ENCODE data around the gene CAMK1D.
"Not testable (repeated sequence)": the region's sequence is repeated elsewhere in the genome, so short reads cannot be mapped to it uniquely, and the experiment has no call there.

Gene CAMK1D

DNA sequence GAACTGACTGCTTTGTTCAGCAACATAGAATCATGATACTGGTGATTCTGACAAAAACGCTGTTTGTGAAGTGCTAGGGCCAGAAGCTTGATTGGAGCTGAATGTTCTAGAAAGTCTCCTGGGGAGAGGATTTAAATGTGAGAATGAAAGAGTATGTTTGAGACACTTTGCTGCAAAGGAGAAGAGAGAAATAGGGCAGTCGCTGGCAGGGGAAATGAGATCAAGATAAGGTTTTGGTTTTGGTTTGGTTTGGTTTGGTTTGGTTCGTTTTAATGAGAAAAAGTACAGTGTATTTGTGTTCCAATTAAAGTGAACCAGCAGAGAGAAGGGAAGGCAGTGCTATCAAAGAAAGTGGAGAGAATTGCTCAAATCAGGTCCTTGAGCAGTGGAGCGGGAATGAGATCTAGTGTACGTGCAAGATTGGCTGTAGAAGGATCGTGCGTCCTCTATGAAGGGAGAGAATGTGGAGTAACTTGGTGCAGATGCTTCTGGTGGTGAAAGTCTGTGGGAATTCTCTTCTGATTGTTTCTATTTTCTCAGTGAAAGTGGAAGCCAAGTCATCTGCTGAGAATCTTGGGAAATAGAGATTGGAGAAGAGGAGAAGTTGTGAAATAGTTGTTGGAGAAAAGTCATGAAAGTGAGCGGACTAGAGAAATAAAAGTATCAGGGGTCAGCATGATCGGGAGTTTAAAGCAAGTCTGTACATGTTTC, 381.6 kb downstream of the CAMK1D start:
- DNase-seq, result no peak

DNA sequence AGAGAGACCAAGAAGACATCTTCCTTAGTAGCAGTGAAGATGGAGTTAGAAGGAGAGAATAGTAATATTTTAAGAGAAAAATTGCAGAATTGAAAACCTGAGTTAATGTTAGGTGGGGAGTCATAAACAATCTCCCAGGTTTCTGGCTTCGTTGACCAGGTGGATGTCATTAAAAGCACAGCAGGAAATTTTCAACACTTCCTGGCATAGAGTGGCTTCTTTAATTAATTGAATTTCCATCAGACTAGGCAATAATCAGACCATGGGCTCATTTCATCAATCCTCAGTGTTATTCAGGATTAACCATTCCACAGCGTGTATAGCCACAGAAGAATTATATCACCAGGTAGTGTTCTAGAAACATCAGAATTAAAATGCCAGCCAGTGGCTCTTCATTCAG, 383.9 kb downstream of the CAMK1D start:
- no peak for DNase-seq

DNA sequence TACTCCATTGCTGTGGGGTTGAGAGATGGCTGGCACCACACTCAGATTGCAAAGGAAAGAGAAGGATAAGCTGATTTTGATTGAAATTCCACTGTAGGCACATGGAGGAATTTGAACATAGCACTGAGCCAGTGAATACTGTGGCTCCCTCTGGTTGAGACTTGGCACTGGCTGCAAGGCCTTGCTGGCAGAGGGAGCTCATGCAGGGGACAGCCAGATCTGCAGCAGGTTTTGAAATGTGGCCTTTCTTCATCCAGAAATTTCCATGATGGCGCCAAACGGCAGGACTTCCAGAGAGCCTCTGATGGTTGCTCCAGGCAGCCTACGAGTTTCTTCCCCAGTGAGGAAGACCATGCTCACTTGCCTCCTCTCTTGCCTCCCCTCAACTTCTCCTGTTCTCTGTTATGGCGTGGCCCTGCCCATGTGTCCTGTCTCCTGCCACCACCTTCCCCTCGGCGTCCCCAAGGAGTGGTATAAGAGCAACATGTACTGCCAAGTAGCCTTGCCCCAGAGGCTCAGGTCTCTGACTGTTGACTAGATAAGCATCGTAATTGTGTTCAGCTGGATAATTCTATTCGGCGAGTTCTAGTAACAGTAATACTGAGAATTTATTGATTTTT, 386.6 kb downstream of the CAMK1D start:
- no peak for DNase-seq

DNA sequence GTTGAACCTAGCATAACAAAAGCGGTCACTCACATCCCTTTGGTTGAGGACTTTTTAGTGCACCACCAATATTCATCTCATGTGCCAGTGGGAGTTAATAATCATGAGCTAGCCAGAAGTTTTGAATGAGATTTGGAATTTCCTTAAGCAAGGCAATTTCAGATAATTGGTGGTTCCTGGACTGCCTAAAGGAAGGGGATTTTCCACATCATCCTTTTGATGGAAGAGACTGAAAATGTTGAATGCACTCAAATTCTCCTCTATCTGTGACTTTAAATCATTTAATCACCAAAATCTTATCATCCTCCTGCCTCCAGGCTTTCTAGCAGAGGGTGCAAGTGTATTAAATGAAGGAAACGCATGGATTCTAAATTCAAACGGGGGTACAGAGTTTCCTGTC, 391.5 kb downstream of the CAMK1D start:
- no peak for DNase-seq

DNA sequence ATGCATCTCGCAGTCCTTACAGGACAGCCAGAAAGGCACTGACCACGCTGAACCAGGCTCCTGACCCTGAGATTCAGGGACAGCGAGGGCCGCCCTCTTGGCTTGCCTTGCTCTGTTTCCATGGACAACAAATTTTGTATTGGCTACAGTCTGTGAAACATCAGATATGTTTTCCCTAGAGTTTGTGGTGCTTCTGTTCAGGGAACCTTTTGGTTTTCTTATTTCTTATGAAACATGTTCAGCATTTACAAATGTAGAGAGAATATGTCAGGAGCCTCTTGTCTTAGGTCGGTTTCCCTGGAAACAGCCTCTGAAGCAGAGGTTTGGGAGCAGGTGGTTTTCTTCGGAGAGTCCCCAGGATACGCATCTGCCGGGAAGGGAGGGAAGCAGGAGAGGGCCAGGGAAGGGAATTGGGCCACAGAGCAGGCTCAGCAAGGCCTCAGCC, 392.0 kb downstream of the CAMK1D start:
- DNase-seq, result no peak

DNA sequence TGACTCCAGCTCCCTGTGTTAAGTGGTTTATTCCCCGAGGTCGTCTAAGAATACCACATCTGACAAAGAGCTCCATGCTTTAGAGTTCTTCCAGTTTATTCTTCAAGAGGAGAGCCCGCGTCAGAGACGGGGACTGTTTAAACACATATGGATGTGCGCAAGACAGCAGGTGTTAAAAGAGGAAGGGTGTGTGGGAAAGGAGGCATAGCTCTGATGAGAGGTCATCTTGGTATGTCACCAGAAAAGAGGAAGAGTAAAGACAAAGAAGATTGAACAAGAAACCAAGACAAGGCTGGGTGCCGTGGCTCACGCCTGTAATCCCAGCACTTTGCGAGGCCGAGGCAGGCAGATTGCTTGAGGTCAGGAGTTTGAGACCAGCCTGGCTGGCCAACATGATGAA, 393.4 kb downstream of the CAMK1D start:
- no peak for DNase-seq

DNA sequence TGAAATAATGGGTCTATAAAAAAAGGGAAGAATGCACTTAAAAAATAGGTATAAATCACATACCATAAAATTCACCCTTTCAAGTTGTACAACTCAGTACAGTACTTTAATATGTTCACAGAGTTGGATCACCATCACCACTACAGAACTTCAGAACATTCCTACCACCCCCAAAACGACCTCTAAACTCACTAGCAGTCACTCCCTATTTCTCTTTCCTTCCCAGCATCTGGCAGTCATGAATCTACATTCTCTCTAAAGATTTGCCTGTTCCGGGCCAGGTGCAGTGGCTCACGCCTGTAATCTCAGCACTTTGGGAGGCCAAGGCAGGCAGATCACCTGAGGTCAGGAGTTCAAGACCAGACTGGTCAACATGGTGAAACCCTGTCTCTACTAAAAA, 394.1 kb downstream of the CAMK1D start:
- DNase-seq, result not testable (repeated sequence)

DNA sequence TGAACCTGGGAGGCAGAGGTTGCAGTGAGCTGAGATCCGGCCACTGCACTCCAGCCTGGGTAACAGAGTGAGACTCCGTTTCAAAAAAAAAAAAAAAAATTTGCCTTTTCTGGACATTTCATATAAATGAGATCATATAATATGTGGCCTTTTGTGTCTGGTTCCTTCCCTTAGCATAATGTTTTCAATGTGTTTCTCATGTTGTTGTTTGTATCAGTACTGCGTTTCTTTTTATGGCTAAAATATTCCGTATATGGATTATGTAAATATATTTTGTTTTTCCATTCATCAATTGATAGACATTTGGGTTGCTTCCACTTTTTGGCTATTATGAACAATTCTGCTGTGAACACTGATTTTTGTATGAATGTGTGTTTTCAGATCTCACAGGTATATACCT, 394.6 kb downstream of the CAMK1D start:
- no peak for DNase-seq

DNA sequence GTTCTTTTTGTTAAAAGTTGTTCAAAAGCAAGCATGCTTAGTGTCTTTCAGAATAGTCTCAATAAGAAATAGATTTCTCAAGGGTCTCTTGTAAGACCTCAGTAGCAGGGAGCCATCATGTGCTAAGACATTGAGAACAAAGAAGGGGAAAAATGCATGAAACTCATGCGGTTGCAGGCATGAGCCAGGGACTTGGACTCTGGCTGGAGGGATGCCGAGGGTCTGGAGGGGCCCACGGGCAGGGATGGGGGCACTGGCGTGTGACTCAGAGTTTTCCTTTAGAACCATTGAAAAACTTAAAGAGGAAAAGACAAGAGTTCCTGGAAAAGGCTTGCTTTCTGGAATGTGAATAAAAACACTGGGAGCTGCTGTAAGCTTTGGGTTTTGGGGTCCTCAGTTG, 398.8 kb downstream of the CAMK1D start:
- DNase-seq, result no peak

DNA sequence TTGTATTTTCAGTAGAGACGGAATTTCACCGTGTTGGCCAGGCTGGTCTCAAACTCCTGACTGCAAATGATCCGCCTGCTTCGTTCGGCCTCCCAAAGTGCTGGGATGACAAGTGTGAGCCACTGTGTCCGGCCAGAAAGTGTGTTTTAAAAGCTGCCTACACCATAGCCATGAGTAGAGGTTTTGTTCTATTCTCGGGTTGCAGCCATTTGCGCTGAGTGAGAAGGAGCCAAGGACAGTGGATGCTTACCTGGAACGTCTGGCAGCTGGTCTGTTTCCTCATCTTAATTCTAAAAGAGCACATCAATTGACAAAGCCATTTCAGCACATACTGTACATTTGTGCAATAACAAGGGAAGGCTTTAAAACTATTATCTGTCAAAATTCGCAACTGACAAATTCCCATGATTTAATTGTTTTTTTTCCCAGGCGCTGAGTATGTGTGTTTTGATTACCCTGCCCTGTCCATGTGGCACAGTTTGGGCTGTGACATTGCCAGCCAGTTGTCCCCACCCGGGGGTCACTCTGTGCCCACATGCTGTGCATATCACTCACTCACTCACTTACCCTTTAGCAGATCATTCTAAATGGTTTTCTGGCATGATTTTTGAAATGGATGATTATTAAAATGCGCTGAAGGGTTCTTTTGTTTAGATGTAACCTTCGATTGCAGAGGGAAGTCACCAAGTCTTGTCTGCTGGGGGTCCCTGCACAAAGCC, 400.6 kb downstream of the CAMK1D start:
- no peak for DNase-seq

DNA sequence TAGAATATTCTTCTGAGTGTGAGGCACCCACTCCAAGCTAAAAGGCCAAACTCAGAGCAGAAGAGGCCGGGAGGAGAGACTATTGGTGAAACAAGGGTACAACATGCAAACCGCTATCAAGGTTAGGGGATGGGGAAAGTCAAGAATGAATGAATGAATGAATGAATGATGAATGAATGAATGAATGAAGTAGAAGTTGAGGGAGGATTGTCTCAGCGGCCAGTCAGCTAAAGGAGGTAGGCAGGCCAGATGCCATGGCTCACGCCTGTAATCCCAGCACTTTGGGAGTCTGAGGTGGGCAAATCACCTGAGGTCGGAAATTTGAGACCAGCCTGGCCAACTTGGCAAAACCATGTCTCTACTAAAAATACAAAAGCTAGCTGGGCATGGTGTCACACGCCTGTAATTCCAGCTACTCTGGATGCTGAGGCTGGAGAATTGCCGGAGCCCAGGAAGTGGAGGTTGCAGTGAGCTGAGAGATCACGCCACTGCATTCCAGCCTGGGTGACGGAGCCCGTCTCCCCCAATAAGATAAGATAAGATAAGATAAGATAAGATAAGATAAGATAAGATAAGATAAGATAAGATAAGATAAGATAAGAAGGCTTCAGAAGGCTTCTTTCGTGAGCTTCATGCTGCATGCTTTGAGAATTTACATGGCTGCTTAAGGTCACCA, 401.3 kb downstream of the CAMK1D start:
- no peak for DNase-seq

DNA sequence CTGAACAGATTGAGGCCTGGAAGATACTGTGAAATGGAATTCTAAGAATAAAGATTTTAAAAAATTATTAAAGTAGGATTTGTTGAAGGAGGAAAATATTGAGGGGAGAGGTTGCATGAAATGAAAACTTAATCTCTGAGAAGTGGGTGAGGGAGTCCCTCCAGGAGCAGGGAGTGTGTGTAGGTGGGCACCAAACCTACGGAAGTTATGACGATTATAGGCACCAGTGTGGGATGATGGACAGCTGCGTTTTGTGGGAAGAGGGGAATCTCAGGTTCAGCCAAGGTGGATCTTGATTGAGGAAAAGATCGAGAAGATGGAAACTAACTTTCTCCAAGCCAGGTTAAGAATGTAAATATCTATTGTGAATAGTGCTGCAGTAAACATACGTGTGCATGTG, 405.7 kb downstream of the CAMK1D start:
- DNase-seq, result no peak

DNA sequence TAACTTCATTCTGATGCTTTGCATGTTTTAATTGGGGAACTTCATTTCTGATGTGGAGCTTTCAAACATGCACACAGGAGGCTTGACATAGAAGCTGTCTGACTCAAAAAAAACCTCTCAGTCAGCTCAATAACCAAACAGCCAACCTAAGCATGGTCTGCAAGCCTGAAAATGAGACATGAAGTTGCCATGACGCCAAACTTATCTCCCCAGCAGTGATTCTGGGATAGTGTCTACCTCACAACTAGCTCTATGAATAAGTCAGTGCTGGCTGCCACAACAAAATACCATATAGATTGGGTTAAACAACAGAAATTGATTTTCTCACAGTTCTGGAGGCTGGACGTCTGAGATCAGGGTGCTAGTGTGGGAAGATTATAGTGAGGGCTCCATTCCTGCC, 408.0 kb downstream of the CAMK1D start:
- no peak for DNase-seq

DNA sequence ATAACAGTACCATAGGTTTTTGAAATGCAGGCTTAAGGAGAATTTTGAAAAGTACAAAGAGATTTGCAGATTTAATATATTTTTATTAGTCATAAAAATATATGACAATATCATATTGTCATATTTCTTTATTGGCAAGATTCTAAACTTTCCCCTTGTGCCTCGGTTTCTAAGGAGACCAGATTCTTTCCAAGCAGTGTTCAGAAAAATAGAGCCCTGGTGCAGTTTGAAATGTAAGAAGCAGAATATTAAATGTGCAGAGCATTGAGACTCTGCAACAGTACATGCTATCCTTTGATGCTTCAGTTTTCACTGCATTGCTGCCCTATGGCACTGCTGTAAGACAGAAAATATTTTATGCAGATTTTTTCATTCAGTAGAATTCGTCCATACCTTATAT, 408.9 kb downstream of the CAMK1D start:
- DNase-seq, result no peak

DNA sequence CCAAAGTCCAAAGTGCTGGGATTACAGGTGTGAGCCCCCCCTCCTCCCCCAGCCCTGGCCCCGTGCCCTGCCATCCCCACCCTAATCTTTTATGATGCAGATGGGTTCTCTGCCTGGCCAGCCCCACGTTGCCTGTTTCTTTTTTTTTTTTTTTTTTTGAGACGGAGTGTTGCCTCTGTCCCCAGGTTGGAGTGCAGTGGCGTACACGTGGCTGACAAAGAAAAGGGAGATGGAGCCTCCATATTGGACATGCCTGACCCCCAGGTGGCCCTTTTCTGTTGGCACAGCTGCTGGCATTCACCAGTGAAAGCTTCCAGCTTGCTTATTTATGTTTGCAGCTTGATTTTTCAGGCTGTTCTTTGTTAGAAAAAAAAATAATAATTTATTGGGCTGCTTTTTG, 416.9 kb downstream of the CAMK1D start:
- no peak for DNase-seq

DNA sequence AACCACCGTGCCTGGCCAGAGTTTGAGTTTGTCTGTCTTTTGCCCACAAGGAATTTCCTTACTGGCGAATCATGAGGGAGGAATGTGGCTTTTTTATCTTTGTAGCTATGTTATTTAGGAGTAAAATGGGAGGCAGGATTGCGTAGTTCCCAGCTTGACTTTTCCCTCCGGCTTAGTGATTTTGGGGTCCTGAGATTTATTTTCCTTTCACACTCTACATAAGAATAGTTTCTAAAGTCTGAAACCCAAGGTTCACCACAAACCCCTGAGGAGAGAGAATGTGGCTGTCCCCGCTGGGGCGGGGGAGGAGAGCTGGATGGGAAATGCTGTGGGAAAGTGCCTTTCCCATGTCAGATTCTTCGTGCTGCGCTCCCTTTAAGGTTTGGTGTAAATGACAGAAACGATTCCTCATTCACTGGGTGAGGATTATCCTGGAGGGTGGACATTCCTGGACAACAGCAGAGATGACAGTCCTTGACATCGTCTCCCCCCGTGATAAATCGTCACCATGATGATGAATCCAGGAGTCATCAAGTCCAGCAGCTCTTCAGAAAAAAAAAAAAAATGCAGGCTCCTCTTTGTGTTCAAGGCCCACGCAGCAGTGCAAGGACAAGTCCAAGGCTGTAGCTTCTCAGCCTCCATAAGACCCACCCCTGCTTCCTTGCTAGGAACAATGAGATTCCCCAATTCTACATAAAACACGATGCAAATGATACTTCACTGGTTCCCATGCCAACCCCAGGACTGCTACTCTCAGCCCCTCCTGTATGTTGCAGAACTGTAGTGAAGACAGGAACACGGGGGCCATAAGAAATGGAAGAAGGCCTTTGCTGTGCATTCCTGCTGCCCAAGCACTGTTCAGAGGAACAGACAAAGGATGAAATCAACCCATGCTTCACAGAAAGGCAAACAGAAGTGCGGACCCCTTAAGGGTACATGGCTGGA, 419.1 kb downstream of the CAMK1D start:
- no peak for DNase-seq

DNA sequence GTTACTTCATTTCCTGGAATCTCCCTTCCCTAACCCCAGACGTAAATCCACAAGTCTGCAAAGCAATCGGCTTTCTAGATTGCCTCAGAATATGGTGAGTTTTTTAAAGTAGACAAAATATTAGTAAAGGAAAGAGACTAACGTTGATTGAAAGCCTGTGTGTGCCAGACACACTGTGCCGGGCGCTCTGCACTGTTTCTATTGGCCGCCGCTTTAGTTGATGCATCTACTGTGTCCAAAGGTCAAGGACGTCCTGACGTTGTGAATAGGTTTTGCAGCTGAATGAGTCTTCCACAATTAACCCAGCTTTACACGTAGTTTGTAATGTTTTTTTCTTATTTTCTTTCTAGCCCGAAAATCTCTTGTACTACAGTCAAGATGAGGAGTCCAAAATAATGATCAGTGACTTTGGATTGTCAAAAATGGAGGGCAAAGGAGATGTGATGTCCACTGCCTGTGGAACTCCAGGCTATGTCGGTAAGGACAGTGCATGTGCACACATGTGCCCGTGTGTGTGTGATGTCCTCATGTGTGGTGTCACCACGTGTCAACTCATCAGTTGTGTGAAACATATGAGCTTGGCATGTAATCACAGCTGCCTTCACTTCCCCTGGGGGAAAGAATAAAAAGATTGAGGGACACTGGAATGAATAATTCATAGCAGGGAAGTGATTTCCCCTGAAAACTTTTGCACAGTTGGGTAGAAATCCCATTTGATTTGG, 420.1 kb downstream of the CAMK1D start:
- no peak for DNase-seq

DNA sequence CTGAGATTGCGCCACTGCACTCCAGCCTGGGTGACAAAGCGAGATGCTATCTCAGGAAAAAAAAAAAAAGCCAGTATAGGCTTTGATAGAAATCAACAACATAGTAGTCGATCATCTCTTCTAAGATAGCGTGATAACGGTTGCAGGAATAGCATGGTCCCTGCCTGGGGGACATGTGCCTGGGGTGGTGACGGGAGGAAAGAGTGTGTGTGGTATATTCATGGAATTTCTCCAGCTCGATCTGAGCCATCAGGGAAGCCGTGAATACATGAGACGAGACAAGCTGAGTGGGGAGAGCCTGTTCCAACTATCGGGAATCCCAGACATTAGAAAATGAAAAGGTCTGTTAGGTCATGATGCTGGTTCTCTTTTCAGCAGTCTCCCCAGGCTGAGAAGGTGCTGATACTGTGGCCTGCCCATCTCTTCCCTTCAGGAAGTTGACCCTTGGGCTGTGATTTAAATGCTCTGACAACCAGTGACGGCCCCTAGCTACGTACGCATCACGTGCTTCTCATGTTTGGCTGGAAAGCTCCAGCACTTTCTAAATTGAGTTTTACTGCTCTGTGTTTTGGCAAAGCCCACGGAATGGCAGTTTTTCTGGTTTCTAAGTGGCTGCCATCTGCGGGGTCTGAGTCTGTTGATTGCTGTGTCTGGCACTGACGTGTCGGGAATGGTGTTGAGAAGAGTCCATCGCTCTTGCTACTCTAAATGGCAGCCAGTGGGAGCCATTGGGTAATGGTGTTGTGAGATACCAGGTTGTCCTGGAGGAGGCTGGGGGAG, 422.8 kb downstream of the CAMK1D start:
- DNase-seq, result no peak

DNA sequence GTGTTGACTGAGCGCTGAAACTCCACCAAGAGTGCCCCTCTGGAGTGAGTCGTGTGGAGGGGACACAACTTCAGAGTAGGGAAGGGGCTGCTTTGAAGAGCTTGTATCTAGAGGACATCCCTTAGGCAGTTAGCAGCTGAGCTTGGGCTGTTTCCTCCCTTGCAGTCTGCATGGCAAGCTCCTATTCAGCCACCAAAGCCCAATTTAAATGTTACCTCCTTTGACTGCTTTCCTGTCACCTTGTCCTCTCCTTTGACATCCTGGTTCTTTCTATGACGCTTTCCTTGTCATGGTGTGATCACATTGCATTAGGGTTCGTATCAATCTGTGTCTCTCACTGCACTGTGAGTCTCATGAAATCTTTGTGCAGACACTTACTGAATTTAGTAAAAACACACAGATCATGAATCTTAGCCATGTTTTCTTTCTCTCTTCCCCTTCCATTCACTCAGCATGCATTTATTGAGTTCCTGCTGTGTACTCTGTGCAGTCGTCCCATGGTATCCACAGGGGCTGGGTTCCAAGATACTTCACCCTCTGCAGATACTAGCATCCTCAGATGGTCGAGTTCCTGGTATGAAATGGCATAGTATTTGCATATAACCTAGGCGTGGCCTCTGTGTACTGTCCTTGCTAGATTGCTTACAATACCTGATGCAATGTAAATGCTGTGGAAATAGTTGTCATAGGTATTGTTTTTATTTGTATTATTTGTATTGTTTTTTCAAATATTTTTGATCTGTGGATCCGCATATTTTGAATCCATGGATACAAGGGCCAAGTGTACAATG, 423.6 kb downstream of the CAMK1D start:
- DNase-seq, result no peak

Measured in T-helper 9 cell (primary cell).